Epithelial cell of prostate (primary cell): Measurements from ENCODE around the gene NLGN1.
A peak's percentile ranks its signal among the peaks of the same experiment; 100 is the strongest.

Experiments used
- DNase-seq: peaks from one replicate; pipeline ENCODE4 v3.0.0-alpha.2; 2011; ENCODE audit warnings: low read depth, low spot score
- H3K27ac ChIP-seq: fragments of 450-650 bp; 2 replicates; pipeline ENCODE4 v1.5.1; 2017; ENCODE audit warnings: mild to moderate bottlenecking

Gene NLGN1

DNA sequence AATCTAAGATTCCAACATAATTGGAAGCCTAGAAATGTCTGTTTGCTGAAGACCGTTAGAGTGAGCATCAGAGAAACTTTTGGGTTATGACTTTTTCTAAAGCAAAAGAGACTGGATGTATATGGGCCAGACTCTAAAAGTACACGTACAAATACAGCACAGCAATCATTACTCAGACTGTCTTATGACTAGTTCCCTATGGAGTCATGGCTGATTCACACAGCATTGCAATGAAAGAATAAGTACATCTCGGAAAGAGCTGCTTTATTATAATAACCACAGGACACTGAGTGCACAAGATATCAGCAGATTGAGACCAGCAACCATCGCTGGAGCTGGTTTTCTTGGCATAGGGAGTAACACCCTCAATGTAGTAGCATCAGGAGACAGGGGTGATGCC is 618.6 kb downstream of the NLGN1 start:
- H3K27ac ChIP-seq: peak overlapping the region; percentile 52
- peak; percentile 51 for DNase-seq

DNA sequence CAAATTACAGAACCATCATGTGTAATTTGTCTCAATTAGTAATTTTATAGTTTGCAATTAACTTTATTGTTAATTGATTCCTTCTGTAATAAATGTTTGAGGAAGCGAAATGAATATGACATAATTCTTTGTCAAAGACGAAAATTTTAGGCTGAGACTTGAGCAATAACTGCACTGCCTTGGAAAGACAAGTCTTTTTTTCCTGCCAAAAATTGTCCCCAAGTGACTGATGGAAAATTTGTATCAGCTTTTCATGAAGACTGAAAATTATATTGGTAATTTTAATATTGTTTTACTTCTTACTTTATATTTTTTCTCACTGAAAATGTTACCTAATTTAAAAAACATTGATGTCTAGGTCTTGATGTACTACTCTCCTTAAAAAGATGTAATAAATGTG is 622.6 kb downstream of the NLGN1 start:
- DNase-seq: no peak
- H3K27ac ChIP-seq: no peak overlapping the region

DNA sequence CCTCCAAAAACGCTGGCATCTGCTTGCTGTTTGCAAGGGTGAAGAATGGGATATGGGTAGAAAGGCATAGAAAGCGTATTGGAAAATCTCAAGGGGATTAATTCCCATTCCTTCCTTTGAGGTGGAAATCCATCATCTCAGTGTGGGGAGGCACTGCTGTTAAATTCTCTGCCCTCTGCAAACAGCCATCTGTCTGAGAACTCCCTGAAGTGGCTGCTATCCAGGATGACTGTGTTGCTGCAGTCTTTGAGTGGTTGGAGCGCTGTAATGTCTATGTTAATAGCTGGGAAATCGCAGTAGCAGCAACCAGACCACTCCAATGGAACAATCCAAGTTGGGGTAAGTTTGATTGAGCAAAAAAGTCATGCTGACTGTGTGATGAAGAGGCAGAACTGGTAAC is 625.9 kb downstream of the NLGN1 start:
- no peak for DNase-seq
- H3K27ac ChIP-seq: no peak overlapping the region

DNA sequence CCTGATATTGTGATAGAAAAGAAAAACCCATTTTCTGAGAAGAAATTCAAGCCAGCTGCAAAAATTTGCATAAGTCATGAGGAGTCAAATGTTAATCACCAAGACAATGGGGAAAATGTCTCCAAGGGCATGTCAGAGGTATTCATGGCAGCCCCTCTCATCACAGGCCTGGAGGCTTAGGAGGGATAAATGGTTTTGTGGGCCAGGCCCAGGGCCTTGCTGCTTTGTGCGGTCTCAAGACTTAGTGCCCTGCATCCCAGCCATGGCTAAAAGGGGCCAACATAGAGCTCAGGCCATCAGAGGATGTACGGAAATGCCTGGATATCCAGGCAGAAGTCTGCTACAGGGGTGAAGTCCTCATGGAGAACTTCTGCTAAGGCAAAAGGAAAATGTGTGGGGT is 631.1 kb downstream of the NLGN1 start:
- DNase-seq: no peak
- H3K27ac ChIP-seq: no peak overlapping the region

GRCh38 chr3:174035328-174035886 is 637.9 kb downstream of the NLGN1 start:
- no peak overlapping the region for H3K27ac ChIP-seq
- no peak for DNase-seq

- DNase-seq: no peak
- no peak overlapping the region for H3K27ac ChIP-seq
These were observed 648.8 kb downstream of the NLGN1 start for GRCh38 chr3:174046311-174046710.

DNA sequence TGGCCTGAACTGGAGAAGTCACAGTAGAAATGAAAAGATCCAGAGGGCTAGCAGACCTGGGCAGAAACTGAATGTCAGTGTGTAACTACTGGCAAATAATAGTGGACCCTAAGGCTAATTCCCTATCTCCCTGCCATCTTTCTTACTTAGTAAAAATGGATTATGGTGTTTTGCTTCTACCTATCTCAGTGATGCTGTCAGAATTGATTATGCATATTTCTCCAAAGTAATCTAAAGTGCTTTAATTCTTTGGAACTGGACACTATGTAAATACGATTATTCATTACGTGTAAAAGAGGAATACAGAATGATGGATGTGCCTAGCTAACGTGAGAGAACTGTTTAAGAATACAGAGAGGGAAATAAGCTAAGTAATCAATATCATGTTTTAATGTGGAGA is 651.9 kb downstream of the NLGN1 start:
- DNase-seq: no peak
- H3K27ac ChIP-seq: no peak overlapping the region

DNA sequence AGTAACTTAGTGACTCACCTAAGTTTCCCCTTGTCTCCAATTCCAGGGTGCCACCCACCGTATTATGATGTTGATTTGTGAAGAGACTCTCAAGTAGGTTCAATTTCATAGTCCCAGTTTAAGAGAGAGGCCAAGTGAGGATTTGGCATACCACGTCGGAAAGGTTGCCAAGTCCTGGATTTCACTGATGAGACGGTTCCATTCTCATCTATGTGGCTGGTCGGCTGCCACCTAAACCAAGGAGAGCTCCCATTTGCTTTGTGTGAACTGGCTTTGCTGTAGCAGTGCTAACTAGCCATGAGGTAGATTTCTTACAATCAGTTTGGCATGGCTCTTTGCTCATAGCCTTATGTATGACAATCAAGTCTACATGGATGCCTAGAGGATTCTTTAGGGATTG is 653.6 kb downstream of the NLGN1 start:
- DNase-seq: no peak
- no peak overlapping the region for H3K27ac ChIP-seq

DNA sequence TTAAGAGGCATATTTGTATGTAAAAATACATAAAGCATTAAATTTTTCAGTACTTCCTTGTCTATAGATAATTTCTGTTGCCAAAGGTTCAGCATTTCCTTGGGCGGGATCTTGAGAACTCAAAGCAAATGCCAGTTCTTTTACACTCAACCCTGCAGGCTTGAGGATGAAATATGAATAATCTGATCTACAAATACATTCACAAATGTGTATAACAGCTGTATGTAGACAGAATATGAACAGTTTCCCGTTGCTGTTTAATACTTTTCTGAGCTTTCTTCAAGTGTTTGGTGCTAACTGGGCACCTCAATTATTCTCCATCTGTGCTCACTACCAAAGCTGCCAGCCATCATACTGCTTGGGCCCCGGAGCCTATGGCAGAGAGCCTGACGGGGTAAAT is 661.3 kb downstream of the NLGN1 start:
- no peak overlapping the region for H3K27ac ChIP-seq
- no peak for DNase-seq

DNA sequence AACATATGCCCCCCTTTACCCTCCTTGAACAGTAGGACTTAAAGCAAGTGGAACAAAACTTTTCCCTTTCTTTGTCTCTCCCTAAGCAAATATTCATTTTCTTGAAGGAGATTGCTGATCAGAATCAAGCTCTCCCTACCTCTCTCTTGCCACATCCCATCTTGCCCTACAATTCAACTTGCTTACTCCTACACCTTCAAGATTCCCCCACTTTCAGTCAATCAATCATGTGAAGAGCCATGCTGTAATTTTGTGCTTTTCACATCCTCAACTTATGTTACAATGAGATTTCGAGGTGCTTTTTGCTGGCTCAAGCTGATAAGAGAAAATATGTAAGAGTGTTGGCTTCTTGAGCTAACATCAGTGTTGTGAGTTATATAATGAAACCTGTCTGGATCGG is 662.9 kb downstream of the NLGN1 start:
- H3K27ac ChIP-seq: no peak overlapping the region
- DNase-seq: no peak

DNA sequence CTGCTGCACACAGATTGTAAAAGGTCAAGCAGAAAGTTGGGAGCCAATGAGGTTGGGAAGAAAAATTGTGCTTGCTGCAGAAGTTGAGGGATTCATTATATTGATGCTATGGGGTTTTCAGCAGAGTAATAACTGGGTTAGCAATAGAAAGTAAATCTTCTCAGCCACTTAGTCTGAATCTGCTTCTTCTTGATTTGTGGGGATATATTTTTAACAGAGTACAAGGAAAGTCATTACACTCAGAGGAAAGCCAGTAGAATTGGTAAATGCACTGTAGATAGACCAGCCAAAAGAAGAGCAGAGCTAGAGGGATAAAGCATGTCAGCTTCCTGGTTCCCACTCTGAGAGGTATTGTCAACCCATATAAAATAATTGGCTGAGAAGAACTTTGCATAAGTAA is 663.6 kb downstream of the NLGN1 start:
- no peak for DNase-seq
- no peak overlapping the region for H3K27ac ChIP-seq

GRCh38 chr3:174061731-174062130 is 664.2 kb downstream of the NLGN1 start:
- no peak overlapping the region for H3K27ac ChIP-seq
- DNase-seq: no peak

DNA sequence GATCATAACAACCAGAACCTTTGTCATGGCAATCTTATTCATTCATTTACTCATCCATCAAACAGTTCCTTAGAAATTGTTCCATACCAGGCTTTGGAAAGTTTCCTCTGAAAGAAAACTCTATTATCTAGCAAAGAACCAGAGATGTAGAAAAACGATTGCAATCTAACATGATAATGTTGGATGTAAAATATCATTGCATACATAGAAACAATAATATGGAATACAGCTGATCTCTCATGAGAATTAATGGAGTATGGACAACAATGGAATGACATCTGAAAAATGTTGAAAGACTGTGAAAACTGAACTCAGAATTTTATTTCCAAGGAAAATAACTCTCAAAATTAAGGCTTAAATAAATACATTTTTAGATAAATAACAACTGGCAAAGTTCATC is 665.4 kb downstream of the NLGN1 start:
- H3K27ac ChIP-seq: no peak overlapping the region
- no peak for DNase-seq

DNA sequence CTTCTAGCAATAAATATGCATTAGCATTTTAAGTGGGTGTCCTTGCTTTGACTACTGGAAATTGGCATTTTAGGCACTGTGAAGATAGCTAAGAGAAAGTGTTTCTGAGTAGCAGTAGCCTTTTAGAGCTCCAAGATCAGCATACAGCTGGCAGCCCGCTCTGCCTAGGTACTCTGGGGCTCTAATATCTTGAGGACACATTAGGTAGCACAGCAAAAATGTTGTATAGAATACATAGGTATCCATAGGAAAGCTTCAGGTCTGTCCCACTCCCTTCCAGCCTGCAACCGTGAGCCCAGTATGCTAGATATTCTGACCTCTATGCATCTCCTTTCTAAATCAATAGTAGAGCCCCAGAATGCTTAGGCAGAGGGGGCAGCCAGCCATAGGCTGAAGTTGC is 670.5 kb downstream of the NLGN1 start:
- DNase-seq: no peak
- H3K27ac ChIP-seq: no peak overlapping the region

DNA sequence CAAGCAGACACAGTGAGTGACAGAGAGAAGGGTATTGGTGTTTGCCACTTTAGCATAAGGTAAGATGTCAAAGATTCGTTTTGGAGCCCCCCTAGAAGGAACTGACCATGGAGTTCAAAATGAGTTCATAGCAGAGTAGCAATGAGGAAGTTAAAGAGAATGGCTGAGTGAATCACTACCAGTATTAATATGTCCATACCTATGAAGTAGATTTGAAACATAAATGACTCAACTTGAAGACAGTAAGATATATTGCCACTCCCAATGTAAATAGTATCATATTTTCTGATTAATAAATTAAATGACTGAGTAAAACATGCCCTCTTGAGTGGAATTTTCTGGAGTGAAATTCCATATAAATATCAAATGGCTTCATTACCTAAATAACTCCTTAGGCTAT is 675.1 kb downstream of the NLGN1 start:
- DNase-seq: peak; percentile 18
- no peak overlapping the region for H3K27ac ChIP-seq

DNA sequence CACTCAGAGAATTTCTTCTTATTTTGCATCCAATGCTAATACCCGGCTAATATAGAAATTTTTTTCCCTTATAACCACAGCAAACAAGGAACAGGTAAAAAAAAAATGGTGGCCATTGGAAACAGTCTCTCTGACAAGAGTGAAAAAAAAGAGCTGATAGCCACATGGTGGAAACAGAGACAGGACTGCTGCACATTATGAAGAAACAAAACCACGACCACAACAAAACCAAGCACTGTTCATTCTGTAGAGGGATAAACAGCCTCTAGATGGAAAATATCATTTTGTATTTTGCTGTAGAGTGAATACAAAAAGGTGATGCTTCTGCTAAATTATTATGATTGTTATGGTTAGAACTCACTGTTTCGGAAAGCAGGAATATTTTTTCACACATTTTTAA is 686.2 kb downstream of the NLGN1 start:
- no peak for DNase-seq
- H3K27ac ChIP-seq: no peak overlapping the region

DNA sequence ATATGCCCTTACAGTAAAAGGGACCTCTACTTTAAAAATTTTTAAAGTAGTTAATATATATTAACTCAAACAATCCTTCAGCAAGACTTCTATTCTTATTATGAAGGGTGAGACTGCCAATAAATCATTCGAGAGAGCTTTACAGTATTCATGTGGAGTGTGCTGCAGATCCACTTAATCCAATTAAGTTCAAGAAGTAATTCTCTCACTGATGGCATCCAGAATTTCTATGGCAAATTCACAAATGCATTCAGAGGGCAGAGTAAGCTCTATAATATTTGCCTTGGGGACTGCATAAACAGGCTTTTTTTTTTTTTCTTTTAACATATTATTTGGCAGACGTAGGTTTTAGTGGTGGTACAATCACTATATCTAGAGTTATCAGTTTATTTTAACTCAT is 692.0 kb downstream of the NLGN1 start:
- no peak overlapping the region for H3K27ac ChIP-seq
- DNase-seq: no peak

DNA sequence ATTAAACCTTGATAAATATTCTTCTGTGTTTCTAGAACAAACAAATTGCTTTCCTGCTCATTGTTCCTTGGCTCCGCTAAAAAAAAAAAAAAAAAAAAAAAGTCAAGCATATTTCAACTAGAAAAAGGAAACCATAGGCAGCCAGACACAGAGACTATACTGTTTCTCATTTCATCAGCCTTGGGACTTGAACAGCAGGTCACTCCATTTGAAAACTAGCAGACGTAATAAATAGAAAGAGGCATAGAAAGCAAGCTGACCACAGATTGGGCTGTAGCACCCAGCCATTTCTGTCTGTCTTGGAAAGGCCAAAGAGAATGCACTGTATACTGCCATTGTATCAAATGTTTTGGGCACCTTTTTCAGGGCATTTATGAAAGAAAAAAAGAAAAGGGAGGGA is 697.1 kb downstream of the NLGN1 start:
- DNase-seq: no peak
- no peak overlapping the region for H3K27ac ChIP-seq

GRCh38 chr3:174097686-174098085 is 700.1 kb downstream of the NLGN1 start:
- DNase-seq: no peak
- H3K27ac ChIP-seq: no peak overlapping the region

- no peak overlapping the region for H3K27ac ChIP-seq
- DNase-seq: no peak
These were observed 701.2 kb downstream of the NLGN1 start for GRCh38 chr3:174098746-174099145.

DNA sequence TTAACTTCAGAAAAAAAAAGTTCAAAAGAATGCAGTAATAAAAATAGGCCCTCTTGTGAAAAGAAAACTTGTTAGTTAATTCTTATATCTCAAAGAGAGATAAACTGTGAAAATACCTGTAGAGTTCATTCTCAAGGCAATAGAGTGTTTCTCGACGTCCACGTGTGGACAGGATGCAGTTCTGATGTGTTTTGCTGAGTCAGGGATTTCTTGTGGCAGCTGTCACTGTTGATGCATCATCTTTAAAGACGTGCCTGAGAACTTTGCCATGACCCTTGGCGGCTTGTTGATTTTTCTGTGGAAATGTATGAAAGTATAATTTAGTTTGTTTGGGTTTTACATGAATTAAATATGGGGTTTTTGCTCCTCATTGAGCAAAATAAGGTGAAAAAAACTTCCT is 702.2 kb downstream of the NLGN1 start:
- H3K27ac ChIP-seq: no peak overlapping the region
- no peak for DNase-seq

DNA sequence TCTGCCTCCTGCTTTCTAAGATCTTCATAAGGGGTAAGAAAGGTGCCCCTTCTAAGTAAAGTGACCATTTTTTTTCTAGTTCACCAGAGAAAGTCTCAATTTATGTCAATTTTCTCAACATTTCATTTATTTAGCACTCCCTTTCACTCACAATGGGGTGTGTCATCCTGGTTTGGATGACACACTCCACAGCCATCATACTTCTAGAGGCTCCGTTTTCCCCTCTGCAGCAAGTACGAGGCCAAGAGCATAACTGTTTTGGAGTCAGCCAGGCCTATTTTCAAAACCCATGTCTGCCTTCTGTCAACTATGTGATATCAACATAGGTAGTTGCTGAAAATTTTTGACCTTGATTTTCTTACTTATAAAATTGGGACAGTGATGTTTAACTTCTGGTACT is 703.2 kb downstream of the NLGN1 start:
- no peak for DNase-seq
- no peak overlapping the region for H3K27ac ChIP-seq

DNA sequence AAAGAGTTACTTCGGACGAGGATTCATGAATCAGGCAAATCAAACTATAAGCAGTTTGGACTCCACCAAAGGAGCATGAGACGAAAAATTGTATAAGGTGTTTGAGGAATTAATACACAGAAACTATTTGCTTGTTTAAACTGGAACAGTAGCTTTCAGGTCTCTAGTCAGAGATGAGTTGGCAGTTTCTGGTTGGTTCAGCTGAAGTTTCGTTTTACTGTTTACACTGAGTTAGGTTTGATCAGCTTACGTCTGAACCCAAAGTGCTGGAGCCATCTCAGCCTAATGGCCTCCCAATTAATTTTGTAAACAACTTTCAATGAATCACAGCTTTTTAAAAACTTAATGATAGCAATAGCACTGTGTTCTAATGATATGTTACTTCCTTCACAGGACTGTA is 703.7 kb downstream of the NLGN1 start:
- H3K27ac ChIP-seq: no peak overlapping the region
- DNase-seq: no peak
